Activated B cell treated with CpG ODN at 0.5 μM for 24 hours (primary cell): ENCODE results near the gene LPP. TPM values are rescaled to one million over a fixed set of nuclear protein-coding genes. Genes with fewer than 3 reads are reported as not detected.

Experiments used
- ATAC-seq: fragments of 200-7000 bp; cut with Tn5 transposase; one replicate; pipeline ENCODE4 v1.10.0; 2021; ENCODE audit warnings: low read depth, mild to moderate bottlenecking, moderate library complexity
- CTCF ChIA-PET: fragments of 350-600 bp; sonication (Branson Sonifier 250); formaldehyde crosslinking; loops from one replicate; lab custom pipeline; 2021; ENCODE audit warnings: antibody characterized with exemption; lab: Charles Lee
- POLR2A ChIA-PET: fragments of 350-600 bp; sonication (Branson Sonifier 250); formaldehyde crosslinking; loops from one replicate; lab custom pipeline; 2021; ENCODE audit warnings: antibody characterized with exemption; lab: Charles Lee
- DNase-seq: peaks from one replicate; pipeline ENCODE4 v3.0.0; 2022
- H3K27ac Mint-ChIP-seq: one replicate; pipeline ENCODE4 v1.8.0; 2020; ENCODE audit warnings: mixed read lengths
- H3K27me3 Mint-ChIP-seq: one replicate; pipeline ENCODE4 v1.8.0; 2021; ENCODE audit warnings: mixed read lengths
- H3K36me3 Mint-ChIP-seq: one replicate; pipeline ENCODE4 v1.8.0; 2021; ENCODE audit warnings: low read depth, mixed read lengths
- H3K4me1 Mint-ChIP-seq: one replicate; pipeline ENCODE4 v1.8.0; 2021; ENCODE audit warnings: mixed read lengths
- H3K4me3 Mint-ChIP-seq: one replicate; pipeline ENCODE4 v1.8.0; 2020; ENCODE audit warnings: mild to moderate bottlenecking, mixed read lengths
- H3K9me3 Mint-ChIP-seq: one replicate; pipeline ENCODE4 v1.8.0; 2020; ENCODE audit warnings: mixed read lengths
- intact Hi-C: fragments of 100-400 bp; cut with micrococcal nuclease; formaldehyde crosslinking; loops from one replicate; pipeline ENCODE4 v1.15.1; 2024
- total RNA-seq: library from RNA; stranded (reverse); gene quantifications from 2 replicates; pipeline ENCODE4 v1.2.3, GENCODE V29; 2022
- TF ChIP-seq, protein P1 (sequence below): fragments of 200-600 bp; IDR thresholded peaks from one replicate; pipeline ENCODE4 v1.8.0; 2022; ENCODE audit warnings: antibody characterized with exemption, mild to moderate bottlenecking

Gene LPP
- total RNA-seq, 1 donor from 2014 or later, result 60.1 TPM

DNA sequence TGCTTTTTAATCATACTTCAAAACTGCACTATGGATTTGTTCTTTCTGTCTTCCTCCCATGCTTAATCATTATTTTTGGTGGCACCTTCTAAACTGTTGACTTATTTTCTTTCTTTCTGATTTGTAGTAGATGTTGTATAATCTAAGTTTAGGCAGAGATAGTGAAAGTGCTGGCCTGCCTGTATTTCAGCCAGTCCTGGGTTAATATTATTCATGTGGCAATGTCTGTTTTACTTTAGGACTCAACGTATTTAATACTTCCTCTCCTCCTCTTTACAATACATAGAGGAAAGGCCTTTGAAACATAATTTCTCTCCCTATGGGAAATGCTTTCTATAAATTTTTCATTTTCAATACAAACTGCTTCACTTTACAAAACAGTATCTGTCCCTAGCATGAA, 690.1 kb downstream of the LPP start:
- Mint-ChIP-seq H3K27me3 (no peaks in the 10 kb centered on the region), H3K9me3 (no peaks in the 10 kb centered on the region), H3K27ac (no peak overlapping the region), H3K4me3 (no peak overlapping the region), H3K4me1 (no peaks in the 10 kb centered on the region), H3K36me3 (no peaks in the 10 kb centered on the region)
- ATAC-seq, result no peak
- TF ChIP-seq, protein P1, sequence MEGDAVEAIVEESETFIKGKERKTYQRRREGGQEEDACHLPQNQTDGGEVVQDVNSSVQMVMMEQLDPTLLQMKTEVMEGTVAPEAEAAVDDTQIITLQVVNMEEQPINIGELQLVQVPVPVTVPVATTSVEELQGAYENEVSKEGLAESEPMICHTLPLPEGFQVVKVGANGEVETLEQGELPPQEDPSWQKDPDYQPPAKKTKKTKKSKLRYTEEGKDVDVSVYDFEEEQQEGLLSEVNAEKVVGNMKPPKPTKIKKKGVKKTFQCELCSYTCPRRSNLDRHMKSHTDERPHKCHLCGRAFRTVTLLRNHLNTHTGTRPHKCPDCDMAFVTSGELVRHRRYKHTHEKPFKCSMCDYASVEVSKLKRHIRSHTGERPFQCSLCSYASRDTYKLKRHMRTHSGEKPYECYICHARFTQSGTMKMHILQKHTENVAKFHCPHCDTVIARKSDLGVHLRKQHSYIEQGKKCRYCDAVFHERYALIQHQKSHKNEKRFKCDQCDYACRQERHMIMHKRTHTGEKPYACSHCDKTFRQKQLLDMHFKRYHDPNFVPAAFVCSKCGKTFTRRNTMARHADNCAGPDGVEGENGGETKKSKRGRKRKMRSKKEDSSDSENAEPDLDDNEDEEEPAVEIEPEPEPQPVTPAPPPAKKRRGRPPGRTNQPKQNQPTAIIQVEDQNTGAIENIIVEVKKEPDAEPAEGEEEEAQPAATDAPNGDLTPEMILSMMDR, result no peak
- intact Hi-C loops, result no loop called here
- ChIA-PET POLR2A (no interaction called here), CTCF (no interaction called here)
- no peak for DNase-seq

DNA sequence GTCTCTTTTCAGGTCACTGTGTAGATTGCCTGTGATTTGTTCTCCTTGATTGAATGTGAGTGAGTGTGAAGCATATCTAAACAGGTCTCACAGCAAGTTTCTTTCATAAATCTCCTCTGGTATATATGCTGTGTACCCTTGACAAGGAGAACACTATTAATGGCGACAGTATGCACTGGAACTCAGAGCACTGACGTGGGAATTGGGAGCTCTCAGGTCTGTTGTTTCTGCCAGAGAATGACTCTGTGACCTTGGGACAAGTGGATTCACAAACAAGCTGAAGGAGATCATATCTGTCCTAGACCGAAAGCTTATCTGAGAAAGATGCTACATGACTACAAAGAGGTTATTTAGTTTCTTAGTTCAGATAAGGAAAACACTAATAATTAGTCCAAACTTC, 691.6 kb downstream of the LPP start:
- Mint-ChIP-seq H3K27me3 (no peaks in the 10 kb centered on the region), H3K9me3 (no peaks in the 10 kb centered on the region), H3K36me3 (no peaks in the 10 kb centered on the region), H3K27ac (no peak overlapping the region), H3K4me1 (no peaks in the 10 kb centered on the region), H3K4me3 (no peak overlapping the region)
- ATAC-seq, result no peak
- TF ChIP-seq, protein P1, result no peak
- no peak for DNase-seq
- POLR2A ChIA-PET, result interaction anchor here (0.7 kb wide), 1 partner anchor 488 kb away, joined by 3 read pairs; no protein-coding TSS in a partner anchor
- CTCF ChIA-PET, result no interaction called here
- intact Hi-C loops, result no loop called here

DNA sequence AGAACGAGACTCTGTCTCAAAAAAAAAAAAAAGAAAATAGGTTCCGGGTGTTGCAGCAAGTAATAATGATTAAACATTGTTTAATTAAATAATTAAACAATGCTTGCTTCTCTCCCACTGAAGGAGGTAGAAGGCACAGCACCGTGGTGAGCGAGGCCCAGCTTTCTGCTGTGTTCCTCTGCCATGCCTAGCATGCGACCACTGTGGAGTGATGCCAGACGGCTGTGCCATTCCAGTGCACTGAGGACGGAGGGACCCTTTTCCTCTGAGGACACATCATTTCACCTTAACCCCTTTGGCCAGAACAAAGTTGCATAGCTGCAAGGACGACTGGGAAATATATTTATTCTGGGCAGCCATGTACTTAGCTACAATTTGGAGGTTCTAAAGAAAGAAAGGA, 695.0 kb downstream of the LPP start:
- CTCF ChIA-PET, result no interaction called here
- TF ChIP-seq, protein P1, result no peak
- Mint-ChIP-seq H3K36me3 (no peaks in the 10 kb centered on the region), H3K27me3 (no peaks in the 10 kb centered on the region), H3K4me1 (no peaks in the 10 kb centered on the region), H3K9me3 (no peaks in the 10 kb centered on the region), H3K27ac (no peak overlapping the region), H3K4me3 (no peak overlapping the region)
- POLR2A ChIA-PET, result interaction anchor here (0.7 kb wide), 1 partner anchor 22 kb away, joined by 8 read pairs; no protein-coding TSS in a partner anchor
- intact Hi-C loops, result no loop called here
- DNase-seq (no peak), ATAC-seq (no peak)

DNA sequence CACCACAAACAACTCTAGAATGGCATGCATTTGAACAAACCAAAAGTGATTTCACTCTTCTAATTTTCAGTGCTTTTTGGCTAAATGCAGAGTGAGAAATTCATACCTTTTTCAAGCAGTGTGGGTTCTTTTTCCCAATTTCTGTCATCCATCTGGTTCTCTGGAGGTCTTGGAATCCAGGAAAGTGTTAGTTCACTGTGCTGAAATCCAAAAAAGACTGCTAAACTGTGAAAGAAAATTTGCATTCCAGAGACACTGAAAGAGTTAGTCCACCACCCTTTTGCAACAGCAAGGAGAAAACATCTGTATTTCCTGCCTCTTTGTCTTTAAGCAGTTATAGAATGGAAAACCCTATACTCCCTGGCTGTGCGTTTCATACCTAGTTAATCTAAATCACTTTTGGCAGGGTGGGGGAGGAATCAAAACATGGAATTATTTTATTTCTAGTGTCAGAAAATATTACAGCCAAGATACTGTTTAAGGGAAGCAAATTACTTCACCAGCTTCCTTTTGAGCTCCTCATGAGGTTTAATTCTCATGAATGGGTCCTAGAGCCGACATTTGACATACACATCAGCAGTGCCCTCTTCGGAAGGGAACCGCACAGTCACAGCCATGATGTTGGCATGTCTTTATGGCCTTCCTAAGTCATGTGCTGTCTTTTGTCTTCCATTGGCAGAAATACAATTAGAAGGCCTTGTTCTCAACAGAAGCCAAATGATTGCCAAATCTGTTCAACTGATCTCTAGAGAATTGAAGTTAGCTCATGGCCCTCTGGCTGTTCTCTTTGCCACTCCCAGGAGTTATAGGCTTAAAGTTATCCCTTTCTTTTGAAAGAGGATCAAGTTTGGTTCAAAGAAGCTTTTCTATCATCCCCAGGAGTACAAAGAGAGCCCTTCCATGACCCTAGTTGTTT, 700.2 kb downstream of the LPP start:
- Mint-ChIP-seq H3K27ac (no peak overlapping the region), H3K4me3 (no peak overlapping the region), H3K4me1 (no peaks in the 10 kb centered on the region), H3K9me3 (no peaks in the 10 kb centered on the region), H3K36me3 (no peaks in the 10 kb centered on the region), H3K27me3 (no peaks in the 10 kb centered on the region)
- TF ChIP-seq, protein P1, result no peak
- DNase-seq (no peak), ATAC-seq (no peak)
- intact Hi-C loops, result no loop called here
- CTCF ChIA-PET, result no interaction called here
- POLR2A ChIA-PET, result interaction anchor here (0.6 kb wide), 1 partner anchor 17 kb away, joined by 3 read pairs; no protein-coding TSS in a partner anchor

DNA sequence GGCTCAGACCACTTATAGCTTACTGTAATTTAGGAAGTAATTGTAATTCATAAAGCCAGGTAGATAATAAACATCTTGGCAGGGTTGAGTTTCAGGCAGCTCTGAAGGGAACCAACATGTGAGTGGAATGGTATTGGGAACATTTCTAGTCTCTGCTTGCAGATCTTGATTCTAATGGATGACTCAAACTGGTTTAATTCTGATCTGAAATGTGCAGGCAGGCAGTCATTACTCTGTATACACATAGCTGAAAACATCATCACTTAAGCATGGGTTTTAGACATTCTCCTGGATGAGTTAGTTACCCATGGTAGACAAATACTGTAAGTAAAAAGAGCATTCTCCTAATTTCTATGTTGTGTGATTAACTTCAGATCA, 700.8 kb downstream of the LPP start:
- DNase-seq (no peak), ATAC-seq (no peak)
- TF ChIP-seq, protein P1, result no peak
- POLR2A ChIA-PET, result interaction anchor here (0.6 kb wide), 1 partner anchor 18 kb away, joined by 3 read pairs; no protein-coding TSS in a partner anchor
- Mint-ChIP-seq H3K4me1 (no peaks in the 10 kb centered on the region), H3K27me3 (no peaks in the 10 kb centered on the region), H3K27ac (no peak overlapping the region), H3K36me3 (no peaks in the 10 kb centered on the region), H3K9me3 (no peaks in the 10 kb centered on the region), H3K4me3 (no peak overlapping the region)
- intact Hi-C loops, result no loop called here
- CTCF ChIA-PET, result no interaction called here
